T-helper 2 cell treated with Interferon-gamma antibody and Interleukin-4, amounts not matched to agents 100 ng/mL and 5 ng/mL, for 36 hours (primary cell): ENCODE data around the gene RBM5. TPM values are rescaled to one million over a fixed set of nuclear protein-coding genes. Genes with fewer than 3 reads are reported as not detected.

Source experiments
- intact Hi-C: fragments of 100-400 bp; cut with micrococcal nuclease; formaldehyde crosslinking; loops from one replicate; pipeline ENCODE4 v1.15.1; 2023
- total RNA-seq: library from RNA; stranded (reverse); gene quantifications from 2 replicates; pipeline ENCODE4 v1.2.3, GENCODE V29; 2022

Gene RBM5
- total RNA-seq, 1 donor from 2014 or later: 185 TPM

- intact Hi-C loops: no loop called here
Measured at GRCh38 chr3:50138266-50139200, 49.8 kb downstream of the RBM5 start.

DNA sequence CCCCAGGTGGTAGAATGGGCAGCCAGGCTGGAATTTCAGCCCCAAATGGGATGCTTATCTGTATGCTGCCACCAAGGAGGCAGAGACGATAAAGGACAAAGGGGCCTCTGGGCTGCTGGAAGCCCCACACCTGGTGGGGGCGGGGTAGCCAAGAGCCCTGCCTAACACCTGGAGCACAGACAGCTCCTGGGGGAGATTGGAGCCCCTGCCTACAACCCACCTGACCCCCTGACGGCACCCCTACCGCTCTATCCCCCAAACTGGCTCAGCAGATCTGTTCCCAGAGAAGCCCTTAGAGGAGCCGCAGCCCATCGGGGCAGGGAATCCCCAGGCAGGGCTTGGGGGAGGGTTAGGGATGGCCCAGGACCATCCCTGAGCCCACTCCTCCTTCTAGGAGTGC is 50.6 kb downstream of the RBM5 start:
- intact Hi-C loops: no loop called here

DNA sequence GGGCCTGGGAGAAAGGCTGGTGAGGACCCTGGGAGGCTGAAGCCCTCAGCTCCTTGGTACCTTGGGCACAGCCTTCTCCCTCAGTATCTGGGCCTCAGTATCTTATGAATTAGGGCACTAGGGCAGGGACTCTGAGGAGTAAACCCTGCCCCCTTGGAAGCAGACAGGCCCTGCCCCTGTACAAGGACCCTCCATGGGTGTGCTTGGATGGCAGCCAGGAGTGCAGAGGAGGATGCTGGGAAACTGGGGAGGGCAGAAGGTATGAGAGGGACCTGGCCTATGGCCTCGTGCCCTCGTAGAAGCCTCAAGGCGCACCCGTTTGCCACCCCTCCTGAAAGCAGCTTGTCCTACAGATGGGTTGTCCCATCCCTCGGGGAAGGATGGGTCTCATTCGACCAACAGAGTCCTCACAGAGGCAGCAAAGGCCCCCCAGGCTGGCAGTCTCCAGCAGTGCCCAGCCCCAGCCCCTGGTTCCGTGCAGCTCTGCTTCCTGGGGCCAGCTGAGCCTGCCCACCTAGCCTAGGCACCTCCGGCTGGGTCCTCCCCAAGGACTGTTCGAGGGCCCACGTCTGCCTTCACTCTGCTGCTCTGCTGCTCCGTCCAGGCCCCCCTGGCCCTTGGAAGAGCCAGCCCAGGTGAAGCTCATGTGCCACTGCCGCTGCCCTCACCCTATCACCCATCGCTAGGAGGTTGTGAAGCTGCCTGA is 51.2 kb downstream of the RBM5 start:
- intact Hi-C loops: no loop called here

- intact Hi-C loops: no loop called here
Measured at GRCh38 chr3:50140990-50141389, 52.3 kb downstream of the RBM5 start.

DNA sequence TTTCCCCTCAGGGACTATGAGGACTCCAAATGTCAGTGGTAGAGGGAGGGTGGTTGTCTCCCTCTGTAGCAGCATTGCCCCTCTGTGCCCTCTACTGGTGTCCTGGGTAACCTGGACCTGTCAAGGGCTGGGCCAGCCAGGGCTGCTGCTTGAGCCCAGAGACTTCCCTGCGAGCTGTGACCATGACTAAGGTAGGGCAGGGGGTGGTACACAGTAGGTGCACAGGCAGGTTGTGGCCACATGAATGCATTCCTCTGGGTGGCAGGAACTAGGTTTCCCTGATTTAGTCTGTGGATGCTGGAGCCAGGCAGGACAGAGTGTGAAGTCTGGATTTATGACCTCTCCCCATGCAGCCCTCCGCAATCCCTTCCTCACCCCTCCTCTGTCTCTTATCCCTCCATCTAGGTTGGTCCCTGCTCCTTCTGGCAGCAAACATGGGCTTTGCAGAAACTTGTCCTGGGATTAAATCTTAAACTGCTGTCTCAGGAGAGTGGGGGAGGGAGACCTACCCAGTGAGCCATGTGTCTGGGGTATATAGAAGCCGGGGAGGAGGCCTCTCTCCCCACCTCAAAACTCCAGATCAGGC is 57.7 kb downstream of the RBM5 start:
- intact Hi-C loops: no loop called here

DNA sequence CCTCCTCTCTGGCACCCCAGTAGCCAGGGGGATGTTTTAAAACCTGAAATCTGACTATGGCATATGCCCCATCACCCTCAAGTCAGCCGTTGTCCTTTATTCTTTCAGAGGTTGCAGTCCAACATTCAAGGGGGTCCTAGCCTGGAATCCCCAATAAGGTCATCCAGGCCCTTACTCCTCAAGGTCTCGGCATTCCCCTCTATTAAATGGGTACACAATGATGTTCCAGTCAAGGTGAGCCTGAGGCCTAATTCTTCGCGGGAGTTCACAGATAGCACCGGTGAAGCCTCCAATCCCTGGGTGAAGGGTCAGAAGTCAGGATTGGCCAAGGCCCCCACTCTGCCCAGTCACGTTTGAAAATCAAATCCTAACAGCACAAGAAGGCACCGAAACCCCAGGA is 58.3 kb downstream of the RBM5 start:
- intact Hi-C loops: no loop called here

DNA sequence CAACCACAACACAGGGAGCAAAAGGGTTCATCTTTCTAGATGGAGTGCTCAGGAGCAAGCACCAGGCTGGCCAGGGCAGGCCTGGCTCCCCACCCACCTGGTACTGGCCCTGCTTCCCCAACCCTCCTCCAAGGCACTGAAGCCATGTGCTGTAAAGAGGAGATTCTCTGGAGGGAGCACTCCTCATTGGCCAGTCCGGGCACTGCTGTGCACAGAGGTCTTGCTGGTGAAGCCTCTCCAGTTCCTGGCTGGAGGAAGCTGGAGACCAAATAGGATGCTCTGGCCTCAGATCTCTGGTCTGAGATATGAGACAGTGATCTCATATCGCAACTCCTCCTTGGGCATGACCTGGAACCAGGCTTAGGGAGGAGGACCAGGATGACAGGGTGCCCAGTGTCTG is 58.7 kb downstream of the RBM5 start:
- intact Hi-C loops: no loop called here

DNA sequence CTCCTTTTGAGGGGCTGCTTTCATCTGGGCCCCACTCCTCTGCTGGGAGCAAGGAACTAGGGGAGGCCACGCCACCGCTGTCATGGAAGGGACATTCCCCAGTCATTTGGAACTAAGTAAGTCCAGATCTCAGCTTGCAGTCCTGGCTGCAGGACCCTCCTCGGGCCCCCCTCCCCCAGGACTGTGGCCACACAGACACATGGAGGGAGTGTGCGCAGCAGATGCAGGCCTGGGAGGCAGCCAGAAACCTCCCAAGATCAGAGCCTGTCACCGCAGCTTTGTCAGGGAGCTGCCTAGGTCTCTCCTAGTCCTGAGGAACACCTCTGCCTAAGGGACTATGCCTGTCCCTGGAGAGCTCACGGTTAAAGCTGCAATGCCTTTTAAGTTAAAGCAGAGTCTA is 59.1 kb downstream of the RBM5 start:
- intact Hi-C loops: no loop called here

GRCh38 chr3:50150404-50150750 is 61.7 kb downstream of the RBM5 start:
- intact Hi-C loops: no loop called here

DNA sequence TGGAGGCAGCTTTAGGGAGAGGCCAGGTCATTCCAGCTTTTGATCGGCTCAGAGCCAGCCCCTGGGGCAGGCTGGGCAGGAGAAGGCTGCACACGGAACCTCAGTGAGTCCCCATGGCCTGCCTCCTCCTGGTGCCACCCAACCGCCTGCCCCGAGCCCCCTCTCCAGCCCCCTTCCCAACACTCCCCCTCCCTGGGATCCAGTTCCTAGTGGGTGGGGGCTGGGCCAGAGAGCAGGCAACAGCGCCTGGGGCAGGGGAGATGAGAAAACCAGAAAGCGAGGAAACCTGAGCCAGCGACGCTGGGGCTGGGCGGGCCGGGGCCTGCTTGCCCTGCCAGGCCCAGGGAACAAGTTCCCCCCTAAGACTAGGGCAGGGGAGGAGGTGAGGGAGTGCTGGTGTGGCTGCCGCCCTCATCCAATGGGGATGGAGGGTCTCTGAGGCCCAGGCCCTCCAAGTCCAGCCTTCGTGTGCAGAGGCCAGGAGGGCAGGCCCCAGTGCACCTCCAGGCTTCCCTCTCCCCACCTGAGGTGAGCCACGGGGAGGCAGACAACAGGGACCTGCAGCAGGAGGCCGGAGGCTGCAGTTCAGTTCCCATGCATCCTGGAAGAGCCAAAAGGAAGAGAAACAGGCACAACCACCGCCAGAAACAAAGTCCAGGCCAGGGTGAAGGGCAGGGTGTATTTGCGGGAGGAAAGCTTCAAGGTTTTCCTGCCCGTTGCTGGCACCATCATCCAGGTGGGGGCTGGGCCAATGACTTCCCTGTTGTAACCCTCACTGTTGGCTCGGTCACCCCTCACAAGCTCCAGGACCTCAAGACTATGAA is 62.4 kb downstream of the RBM5 start:
- intact Hi-C loops: no loop called here

DNA sequence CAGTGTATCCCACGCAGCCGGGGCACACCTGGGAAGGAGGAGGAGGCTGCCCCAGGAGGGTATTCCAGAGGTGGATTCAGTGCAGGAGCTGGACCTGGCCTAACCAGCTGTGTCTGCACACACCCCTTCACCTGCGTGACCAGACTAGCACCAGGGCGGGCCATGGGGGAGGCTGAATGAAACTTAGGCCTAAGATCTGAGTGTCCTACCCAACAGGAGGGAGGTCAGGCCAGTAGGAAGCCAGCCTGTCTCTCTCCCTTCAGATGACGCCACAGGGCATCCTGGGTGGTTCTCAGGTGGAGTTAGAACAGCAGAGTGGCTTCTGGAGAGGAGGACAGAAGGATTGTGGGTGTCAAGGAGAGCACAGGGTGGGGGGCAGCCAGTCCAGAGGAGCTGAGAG is 63.0 kb downstream of the RBM5 start:
- intact Hi-C loops: no loop called here

GRCh38 chr3:50153782-50154475 is 65.2 kb downstream of the RBM5 start:
- intact Hi-C loops: no loop called here

DNA sequence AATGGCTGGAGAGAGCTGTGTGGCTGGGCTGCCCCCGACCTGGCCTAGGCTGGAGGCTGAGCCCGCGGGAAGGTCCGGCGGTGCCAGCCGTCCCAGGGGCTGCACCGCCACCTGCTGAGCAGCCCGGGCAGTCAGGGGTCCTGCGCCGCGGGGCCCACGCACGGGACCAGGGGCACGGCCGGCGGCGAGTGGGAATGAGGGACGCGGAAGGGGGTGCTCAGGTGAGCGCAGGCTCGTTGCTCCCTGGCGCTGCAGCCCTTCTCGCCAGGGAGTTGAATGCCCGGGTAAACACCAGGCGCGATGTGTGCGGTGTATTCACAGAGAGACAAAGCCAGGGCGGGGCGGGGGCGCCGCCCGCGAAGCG is 65.7 kb downstream of the RBM5 start:
- intact Hi-C loops: no loop called here

- intact Hi-C loops: no loop called here
Measured at GRCh38 chr3:50154840-50155490, 66.2 kb downstream of the RBM5 start, which contains the start of gene SEMA3F. SEMA3F (plus strand) TSS chr3:50155324; CDS start chr3:50159623, 4,299 bp downstream.

DNA sequence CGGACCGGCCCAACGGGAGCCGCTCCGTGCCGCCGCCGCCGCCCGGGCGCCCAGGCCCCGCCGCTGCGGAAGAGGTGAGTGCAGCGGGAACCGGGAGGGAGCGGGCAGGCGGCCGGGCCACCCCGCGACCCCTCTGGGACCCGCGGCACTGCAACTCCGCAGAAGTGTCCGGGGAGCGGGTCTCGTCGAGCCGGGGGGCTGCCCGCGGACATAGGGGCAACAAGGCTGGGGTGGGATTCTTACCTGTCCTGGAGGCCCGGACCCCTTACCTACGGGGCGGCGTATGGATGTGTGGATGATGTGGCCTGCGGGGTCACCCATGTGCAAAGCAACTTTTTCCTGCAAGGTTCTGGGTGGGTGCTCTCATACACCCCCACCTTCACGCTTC is 66.8 kb downstream of the RBM5 start:
- intact Hi-C loops: no loop called here

- intact Hi-C loops: no loop called here
Measured at GRCh38 chr3:50155891-50156290, 67.2 kb downstream of the RBM5 start.

DNA sequence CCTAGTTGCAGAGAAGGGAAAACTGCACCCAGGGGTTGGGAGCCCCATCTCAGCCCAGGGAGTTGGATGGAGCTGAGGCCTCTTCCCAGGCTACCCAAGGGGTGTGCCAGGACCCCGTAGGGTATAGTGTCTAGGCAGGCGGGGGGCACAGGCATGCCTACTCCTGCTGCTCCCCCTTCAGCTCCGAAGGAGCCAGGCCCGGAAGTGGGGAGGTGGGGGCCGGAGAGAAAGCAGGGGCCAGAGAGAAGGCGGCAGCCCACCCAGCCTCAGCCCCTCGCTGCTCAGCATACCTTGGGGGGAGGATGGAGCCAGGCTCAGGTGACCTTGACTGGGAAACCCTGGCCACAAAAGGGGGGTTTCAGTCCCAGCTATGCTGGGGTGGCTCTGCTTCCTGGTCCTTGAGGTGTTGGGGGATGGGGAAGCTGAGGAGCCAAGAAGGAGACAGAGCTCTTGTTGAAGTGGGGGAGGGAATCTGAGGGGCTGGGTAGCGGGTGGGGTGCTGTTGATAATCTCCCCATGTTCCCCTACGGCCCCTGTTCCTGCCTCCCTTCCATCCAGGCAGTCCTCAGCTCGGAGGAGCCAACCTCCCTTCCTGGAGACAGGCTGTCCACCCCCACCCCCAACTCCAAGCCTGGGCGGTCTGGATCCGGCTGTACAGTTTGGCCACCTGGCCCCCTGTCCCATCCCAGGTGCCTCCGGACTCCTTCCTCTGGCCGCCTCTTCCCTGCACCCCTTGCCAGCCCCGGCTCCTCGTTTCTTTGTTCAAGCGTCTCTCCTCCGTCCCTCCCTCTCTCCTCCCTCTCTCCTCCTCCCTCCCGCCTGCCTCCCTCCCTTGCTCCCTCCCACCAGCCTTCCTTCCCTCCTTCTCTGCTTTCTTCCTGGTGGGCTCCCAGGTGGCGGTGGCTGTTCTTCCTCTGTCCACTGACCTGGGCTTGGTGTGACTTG is 68.1 kb downstream of the RBM5 start:
- intact Hi-C loops: no loop called here

DNA sequence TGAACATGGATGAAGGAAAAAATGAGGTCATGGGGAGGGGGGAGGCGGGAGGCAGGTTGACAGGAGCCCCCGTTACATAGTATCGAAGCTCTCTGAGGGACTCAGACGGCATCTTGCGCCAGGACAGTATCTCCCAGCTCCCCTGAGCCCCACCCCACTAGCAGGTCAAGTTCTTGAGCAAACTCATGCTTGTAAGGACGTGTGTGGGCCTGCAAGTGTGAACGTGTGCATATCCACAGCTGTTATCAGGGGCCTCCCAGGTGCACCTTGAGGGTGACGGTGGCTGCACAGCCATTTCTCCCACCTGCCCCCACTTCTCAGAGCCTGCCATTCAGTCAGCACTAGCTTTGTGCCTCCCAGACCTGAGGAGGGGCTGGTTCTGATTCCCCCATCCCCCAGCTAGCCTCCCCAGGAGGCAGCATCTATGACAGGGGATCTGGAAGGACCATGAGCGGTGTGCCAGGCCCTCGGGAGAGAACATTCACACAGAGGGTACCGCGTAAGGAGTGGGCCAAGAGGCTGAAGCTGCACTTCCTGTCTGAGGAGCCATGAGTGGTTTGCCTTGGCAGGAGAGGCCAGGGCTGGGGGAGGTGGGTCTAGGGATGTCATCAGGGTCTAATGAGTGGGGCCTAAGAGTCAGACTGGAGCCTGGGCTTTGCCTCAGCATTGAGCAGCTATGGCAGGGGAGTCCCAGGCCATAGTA is 69.3 kb downstream of the RBM5 start:
- intact Hi-C loops: no loop called here
